Hindlimb muscle (tissue), 1 donor: ENCODE measurements around the gene RARB. TPM values are rescaled to one million over a fixed set of nuclear protein-coding genes. Genes with fewer than 3 reads are reported as not detected.

Experiments used
- DNase-seq: peaks from one replicate; pipeline ENCODE4 v3.0.0-alpha.2; 2013
- polyA plus RNA-seq: library from polyadenylated mRNA; unstranded; fragments of 120-200 nt; gene quantifications from one replicate; pipeline ENCODE4 v1.2.1, GENCODE V29; 2013; ENCODE audit not compliant: insufficient read length

The RARB gene
- polyA plus RNA-seq, 1 donor: 11.2 TPM

DNA sequence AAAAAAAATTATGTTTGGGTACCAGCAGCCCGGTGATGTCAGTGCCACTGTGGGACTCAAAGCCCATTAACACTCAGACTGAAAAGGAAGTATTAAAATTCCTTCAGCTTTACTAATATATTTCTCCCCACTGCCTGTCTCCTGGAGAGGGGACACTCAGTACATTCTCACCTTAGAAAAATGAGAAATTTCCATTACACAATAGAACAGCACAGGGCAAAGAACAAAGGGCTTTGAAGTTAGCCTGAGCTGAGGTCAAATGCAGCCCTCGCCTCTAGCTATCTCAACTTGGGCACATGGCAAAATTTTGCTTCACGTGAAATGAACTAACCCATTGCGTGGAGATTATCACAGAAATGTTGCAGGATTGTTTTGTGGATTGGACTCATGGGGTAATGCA, 80.8 kb downstream of the RARB start:
- no peak for DNase-seq

- no peak for DNase-seq
Measured at GRCh38 chr3:25510797-25511196, 82.7 kb downstream of the RARB start.

DNA sequence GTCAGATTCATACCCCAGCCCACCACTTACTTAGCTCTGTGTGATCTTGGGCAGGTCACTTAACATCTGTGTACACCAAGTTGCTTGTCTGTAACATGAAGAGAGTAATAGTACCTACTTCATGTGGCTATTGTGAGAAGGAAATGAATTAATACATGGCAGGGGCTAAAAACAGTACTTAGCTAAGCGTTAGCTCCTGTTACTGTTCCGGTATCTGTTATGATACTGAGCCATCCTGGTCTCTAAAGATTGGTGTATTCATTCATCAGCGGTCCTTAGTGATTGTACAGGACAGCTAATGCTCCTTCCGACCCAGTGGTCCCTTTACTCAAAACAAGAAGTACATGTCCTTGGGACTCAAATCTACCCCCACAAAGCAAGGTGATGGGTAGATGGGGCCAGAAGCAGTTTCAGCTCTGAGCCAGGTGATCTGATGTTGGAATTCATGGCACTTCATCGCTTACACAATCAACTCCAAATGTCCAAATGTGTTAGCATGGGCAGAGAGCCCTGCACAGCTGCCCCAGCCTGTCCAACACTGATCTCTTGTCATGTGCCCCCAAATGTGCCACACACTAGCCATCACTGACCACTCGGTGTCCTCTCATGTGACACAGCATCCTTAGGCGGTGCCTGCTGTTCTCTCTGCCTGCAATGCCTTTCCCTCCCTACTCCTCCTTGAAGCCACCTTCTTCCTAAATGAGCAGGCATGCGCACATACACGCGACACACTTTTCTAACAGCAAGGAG, 84.1 kb downstream of the RARB start:
- no peak for DNase-seq

DNA sequence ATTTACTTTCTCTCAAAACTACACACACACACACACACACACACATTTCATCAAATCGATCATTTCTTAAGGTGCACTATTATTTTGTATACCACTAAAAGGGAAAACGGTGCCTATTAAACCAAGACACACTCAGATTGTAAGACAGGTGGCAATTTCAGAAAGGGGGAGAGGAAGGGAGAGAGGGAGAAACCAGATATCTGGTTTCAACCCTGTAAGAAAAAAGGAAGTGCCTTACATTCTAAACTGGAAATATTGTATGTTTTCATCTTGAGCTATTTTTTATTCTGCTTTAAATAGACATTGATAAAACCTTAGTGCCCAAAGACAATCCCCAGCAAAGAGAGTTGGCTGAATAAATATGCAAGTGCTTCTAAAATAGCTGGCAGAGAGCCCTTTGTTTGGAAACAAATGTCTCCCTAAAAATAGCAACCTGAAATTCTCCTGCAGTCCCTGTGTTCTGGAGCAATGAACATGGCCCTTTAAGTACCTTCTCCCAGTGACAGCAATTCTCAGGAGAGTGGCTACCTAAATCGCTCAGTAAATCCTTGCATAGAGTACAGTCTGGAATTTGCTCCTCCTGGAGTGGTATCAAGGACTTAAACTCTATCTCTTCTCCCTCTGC, 85.7 kb downstream of the RARB start:
- no peak for DNase-seq

- no peak for DNase-seq
Measured at GRCh38 chr3:25515171-25515570, 87.1 kb downstream of the RARB start.

- DNase-seq: no peak
Measured at GRCh38 chr3:25520926-25521559, 93.0 kb downstream of the RARB start.

DNA sequence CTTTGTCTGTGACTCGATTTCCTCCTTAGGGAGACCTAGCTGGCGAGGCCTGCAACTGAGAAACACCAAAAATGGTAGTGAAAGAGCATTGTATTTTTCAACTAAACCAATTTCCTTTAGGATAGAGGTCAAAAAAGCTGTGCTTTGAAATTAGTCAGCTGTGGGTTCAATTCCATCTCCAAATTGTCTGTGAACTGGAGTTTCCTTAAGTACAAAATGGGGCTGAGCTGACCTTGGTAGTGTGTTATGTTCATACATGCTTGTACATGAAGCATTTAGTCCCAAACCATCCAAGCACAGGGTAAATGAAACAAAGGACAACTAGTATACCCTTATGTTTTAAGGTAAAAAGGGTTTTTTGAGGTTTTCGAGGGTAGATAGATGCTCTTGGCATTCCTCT, 99.3 kb downstream of the RARB start:
- DNase-seq: no peak

- no peak for DNase-seq
Measured at GRCh38 chr3:25527801-25528200, 99.7 kb downstream of the RARB start.

GRCh38 chr3:25531971-25532370, 103.9 kb downstream of the RARB start:
- DNase-seq: no peak

DNA sequence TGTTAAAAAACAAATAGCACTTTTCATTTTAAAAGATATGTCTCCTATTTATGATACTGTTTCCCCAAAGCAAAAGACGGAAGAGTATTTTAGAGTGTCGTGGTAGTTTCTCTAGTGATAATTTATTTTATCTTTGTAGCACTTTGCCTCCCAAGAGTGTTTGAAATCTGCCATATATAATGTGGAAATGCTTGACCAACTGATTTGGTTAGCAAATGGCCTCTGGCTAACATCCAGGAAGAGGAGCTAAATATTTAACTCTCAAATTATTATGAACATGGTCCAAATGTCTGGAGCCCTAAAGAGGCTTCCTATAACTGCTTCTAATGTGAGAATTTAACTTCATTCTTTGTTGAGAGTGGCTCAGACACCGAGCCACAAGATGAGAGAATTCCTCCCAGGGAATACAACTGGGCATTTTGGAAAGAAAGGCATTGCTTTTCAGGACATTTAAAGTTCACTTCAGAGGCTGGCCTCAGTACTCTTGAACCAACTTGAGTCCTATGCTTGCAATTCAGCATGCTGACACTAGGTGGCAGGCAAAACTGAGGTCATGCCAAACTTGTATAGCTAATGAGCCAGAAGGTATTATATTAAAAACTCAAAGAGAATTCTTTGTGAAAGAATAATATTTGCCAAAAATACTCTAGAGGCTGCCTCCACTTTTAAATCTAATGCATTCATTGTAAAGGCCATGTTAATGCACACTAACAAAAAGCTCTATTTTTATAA, 104.5 kb downstream of the RARB start:
- no peak for DNase-seq

- DNase-seq: no peak
Measured at GRCh38 chr3:25533399-25533798, 105.3 kb downstream of the RARB start.

GRCh38 chr3:25534007-25534406, 105.9 kb downstream of the RARB start:
- DNase-seq: no peak

DNA sequence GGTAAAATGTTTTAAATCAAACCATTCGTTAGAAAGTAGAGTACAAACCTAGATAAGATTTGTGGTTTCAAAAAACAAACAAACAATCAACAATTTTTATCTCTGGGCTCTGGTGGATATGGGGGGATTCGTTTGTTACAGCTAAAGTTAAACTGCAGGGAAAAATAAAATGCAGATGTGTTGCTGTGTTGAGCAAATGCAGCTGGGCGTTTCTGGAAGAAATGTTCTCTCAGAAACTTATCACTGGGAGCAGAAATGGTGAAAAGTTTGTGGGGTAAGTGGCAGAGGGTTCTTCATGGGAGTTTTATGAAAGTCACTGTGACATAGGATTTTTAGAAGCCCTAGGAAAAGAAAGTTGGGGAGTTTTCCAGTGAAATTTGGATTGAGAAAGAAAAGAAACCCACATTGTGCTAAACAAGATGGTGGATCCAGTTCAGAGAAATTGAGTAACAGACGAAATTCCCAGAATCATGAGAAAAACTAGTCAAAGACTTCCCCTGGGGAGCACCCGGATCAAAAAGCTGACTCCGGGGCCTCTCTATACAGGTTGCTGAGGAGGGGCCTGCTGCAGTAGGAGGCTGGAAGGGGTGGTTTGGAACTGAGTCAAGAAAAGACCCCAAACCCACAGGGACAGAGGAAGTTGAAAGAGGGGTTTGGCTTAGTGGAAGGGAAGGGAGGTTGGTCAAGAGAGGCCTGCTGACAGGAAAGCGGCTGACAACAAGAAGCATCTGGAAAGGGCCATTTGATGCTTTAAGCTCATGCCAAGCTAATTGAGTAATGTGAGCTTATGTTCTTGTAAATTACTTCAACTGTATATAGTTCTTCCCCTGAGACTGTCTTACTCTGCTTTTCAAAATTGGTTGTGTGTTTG, 108.7 kb downstream of the RARB start:
- peak; percentile 45 for DNase-seq

DNA sequence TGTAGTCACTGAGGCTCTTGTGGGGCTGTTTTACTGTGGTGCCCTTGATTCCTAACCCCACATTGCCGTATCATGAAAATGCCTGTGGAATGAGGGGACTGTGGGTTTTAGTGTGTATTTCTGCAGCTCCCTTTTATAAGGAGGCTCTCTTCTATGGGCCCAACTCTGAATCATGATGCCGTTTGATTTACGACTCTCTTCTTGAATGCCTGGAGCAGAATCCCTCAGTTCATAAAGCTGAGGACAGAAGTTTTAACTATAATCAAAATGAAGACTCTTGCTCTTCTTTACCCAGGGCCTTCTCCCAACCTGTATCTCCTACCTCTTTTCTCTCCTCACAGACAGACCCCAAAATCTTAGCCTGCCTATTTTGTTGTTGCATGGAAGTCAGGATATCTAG, 109.5 kb downstream of the RARB start:
- no peak for DNase-seq

DNA sequence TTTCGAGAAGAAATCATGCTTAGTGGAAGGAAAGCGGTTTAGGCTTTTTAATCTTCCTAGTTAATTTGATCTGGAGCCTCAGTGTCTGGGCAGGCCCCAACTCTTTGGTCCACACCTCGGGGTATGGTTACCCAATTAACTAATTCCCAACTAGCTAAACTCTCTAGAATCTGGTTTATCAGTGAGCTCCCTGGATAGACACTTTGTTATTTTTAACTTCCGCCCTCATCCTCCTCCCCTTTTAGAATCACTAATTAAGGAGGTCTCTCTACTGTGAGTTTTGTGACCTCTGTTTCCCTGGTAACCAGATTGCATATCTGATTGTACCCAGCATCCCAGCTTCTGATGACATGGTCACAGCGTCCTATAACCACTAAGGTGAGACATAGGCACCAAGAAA, 112.2 kb downstream of the RARB start:
- DNase-seq: no peak

- DNase-seq: no peak
Measured at GRCh38 chr3:25542492-25543039, 114.5 kb downstream of the RARB start.

GRCh38 chr3:25547103-25547502, 119.0 kb downstream of the RARB start:
- DNase-seq: no peak

GRCh38 chr3:25547943-25548674, 120.0 kb downstream of the RARB start:
- DNase-seq: no peak

DNA sequence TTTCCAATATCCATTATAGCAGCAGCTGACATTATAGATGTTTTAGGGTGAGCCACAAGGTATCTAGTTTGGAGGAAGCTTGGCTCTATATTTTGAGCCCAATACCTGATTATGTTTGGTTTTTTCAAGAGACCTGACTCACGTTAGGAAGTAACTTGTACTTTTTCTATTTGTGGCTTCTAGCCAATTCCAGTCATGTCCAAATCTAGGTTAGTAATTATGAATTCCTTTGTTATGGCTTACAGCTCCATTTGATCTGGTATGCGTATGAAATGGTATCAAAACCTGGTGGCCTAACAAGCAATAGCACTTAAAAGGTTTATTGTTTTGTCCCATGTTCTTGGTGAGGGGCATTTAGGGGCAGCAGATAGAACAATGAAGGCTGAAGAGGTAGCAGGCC, 120.8 kb downstream of the RARB start:
- DNase-seq: no peak

- DNase-seq: no peak
Measured at GRCh38 chr3:25552251-25552650, 124.2 kb downstream of the RARB start.

GRCh38 chr3:25554376-25554775, 126.3 kb downstream of the RARB start:
- DNase-seq: no peak
